ENCODE data around the gene ADAMTS19. TPM values are rescaled to one million over a fixed set of nuclear protein-coding genes. Genes with fewer than 3 reads are reported as not detected.

Gene ADAMTS19
- total and polyA plus RNA-seq, 9 of the 15 experiments (the other 6 are each of a cell fraction or from before 2014, with no cell fraction given), result not detected

DNA sequence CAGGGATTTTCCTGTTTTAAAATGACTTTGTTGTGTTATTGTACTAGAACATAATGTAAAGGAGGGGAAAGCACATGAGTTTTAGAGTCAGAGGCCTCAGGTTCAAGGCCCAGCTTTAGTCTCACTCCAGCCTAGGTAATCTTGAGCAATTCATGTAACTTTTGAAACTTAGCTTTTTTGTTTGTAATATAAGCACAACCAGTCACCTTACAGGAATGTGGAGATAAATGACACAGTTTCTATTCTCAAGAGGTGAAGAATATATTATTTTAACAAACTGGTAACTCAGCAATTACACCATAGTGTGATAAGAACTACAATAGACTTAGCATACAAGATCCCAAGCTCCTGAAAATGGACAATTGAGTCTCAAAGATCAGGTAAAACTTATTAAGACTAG lies 51.2 kb downstream of the ADAMTS19 start:
- Histone ChIP-seq H3K9me1 (ENCODE audit: control insufficient read depth, insufficient read depth, low read length) (no peaks in the 10 kb centered on the region), H3K4me1 (replicated peaks in 1 of 2; ENCODE audit: control insufficient read depth in 2 of 2, insufficient read depth in 2 of 2, low read length in 2 of 2) (no peaks in the 10 kb centered on the region), H3K36me3 (ENCODE audit: control insufficient read depth, insufficient read depth, low read length) (no peaks in the 10 kb centered on the region), H3K4me2 (ENCODE audit: insufficient read depth, low read length) (no peak overlapping the region), H3K79me2 (ENCODE audit: control insufficient read depth, insufficient read depth, low read length) (no peaks in the 10 kb centered on the region), H3K9me3 (replicated peaks; ENCODE audit: control insufficient read depth, insufficient read depth, low read depth, low read length) (no peaks in the 10 kb centered on the region), H4K20me1 (replicated peaks; ENCODE audit: control insufficient read depth, insufficient read depth, low read length) (no peaks in the 10 kb centered on the region), H3K27ac (ENCODE audit: extremely low read depth, low read depth, low read length) (no peak overlapping the region), H3K9ac (ENCODE audit: insufficient read depth in 1 of 2, low read depth in 2 of 2, low read length in 2 of 2) (no peak overlapping the region), H3K27me3 (ENCODE audit: control insufficient read depth in 2 of 2, insufficient read depth in 2 of 2, low read length in 2 of 2) (no peaks in the 10 kb centered on the region), H3K4me3 (no peak overlapping the region), H2AFZ (ENCODE audit: low read depth, low read length) (no peak overlapping the region)
- FAIRE-seq (no peak), DNase-seq (ENCODE audit: extremely low read depth in 1 of 4, low spot score in 3 of 4) (no peak), ATAC-seq (no peak)
- intact Hi-C loops (cut with micrococcal nuclease) (no loop called here), in situ Hi-C loops (cut with MboI) (no loop called here)
- ChIA-PET CTCF (ENCODE audit: low intra/inter-chr PET ratio) (no interaction called here), POLR2A (no interaction called here)
- BruUV-seq (replicated peaks), result no TSS peak
- TF ChIP-seq L3MBTL2 (IDR thresholded peaks at IDR 0.05) (no peak), ZNF224 (CRISPR knock-in tag; IDR thresholded peaks at IDR 0.05) (no peak), ZBTB1 (CRISPR knock-in tag; IDR thresholded peaks at IDR 0.05; ENCODE audit: borderline replicate concordance, low read depth) (no peak), DLX4 (CRISPR knock-in tag; IDR thresholded peaks at IDR 0.05) (no peak), CTBP1 (IDR thresholded peaks at IDR 0.05; ENCODE audit: borderline replicate concordance) (no peak)
- TF ChIP-seq, protein P1, sequence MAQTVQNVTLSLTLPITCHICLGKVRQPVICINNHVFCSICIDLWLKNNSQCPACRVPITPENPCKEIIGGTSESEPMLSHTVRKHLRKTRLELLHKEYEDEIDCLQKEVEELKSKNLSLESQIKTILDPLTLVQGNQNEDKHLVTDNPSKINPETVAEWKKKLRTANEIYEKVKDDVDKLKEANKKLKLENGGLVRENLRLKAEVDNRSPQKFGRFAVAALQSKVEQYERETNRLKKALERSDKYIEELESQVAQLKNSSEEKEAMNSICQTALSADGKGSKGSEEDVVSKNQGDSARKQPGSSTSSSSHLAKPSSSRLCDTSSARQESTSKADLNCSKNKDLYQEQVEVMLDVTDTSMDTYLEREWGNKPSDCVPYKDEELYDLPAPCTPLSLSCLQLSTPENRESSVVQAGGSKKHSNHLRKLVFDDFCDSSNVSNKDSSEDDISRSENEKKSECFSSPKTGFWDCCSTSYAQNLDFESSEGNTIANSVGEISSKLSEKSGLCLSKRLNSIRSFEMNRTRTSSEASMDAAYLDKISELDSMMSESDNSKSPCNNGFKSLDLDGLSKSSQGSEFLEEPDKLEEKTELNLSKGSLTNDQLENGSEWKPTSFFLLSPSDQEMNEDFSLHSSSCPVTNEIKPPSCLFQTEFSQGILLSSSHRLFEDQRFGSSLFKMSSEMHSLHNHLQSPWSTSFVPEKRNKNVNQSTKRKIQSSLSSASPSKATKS (CRISPR knock-in tag; IDR thresholded peaks at IDR 0.05), result no peak

Data from K562 (cell line).